ENCODE data around the gene KRTAP1-1. TPM values are rescaled to one million over a fixed set of nuclear protein-coding genes. Genes with fewer than 3 reads are reported as not detected.

Gene KRTAP1-1
- total RNA-seq, 1 experiment from 2014 or later, result not detected

- DNase-seq (ENCODE audit: low read depth), result no peak
Observed at GRCh38 chr17:40993839-40994238, 47.4 kb downstream of the KRTAP1-1 start, which contains the start of gene KRTAP3-3. TSS of gene KRTAP3-3 (minus strand) at chr17:40994164. CDS start at chr17:40994097, 67 bp downstream.

GRCh38 chr17:40993084-40993483 is 48.2 kb downstream of the KRTAP1-1 start:
- in situ Hi-C loops (cut with HindIII; ENCODE audit: low pct_unique_long_range_greater_than_20kb, low sequenced_read_pairs), result no loop called here

More at GRCh38 chr17:40993839-40994238, 47.4 kb downstream of the KRTAP1-1 start, which contains the start of gene KRTAP3-3:
- in situ Hi-C loops (cut with HindIII; ENCODE audit: low pct_unique_long_range_greater_than_20kb, low sequenced_read_pairs), result no loop called here

GRCh38 chr17:40992666-40993065 is 48.6 kb downstream of the KRTAP1-1 start:
- no peak for DNase-seq (ENCODE audit: low read depth)
- in situ Hi-C loops (cut with HindIII; ENCODE audit: low pct_unique_long_range_greater_than_20kb, low sequenced_read_pairs), result no loop called here

More at GRCh38 chr17:40993084-40993483, 48.2 kb downstream of the KRTAP1-1 start:
- no peak for DNase-seq (ENCODE audit: low read depth)

Other genes with a start within 250 kb of the KRTAP1-1 start
- gene KRT28, start 241.5 kb downstream of the KRTAP1-1 start, total RNA-seq (2014; rRNA removed; shearing (Covaris generic); ENCODE audit: low replicate concordance), result not detected in 2 replicates
- 75.2 and 76.4 TPM in 2 replicates for gene KRT10, start 218.8 kb downstream of the KRTAP1-1 start, total RNA-seq (2014; rRNA removed; shearing (Covaris generic); ENCODE audit: low replicate concordance)
- gene KRT12, start 174.2 kb downstream of the KRTAP1-1 start, total RNA-seq (2014; rRNA removed; shearing (Covaris generic); ENCODE audit: low replicate concordance), result not detected in 2 replicates
- gene KRT20, start 156.2 kb downstream of the KRTAP1-1 start, total RNA-seq (2014; rRNA removed; shearing (Covaris generic); ENCODE audit: low replicate concordance), result 46.7 and 50.0 TPM in 2 replicates
- gene KRT23, start 103.8 kb downstream of the KRTAP1-1 start, total RNA-seq (2014; rRNA removed; shearing (Covaris generic); ENCODE audit: low replicate concordance), result not detected in 2 replicates
- not detected in 2 replicates for gene KRT39, start 74.5 kb downstream of the KRTAP1-1 start, total RNA-seq (2014; rRNA removed; shearing (Covaris generic); ENCODE audit: low replicate concordance)
- gene KRT40, start 57.1 kb downstream of the KRTAP1-1 start, total RNA-seq (2014; rRNA removed; shearing (Covaris generic); ENCODE audit: low replicate concordance), result not detected in 2 replicates
- not detected in 2 replicates for gene KRTAP3-3, start 47.3 kb downstream of the KRTAP1-1 start, total RNA-seq (2014; rRNA removed; shearing (Covaris generic); ENCODE audit: low replicate concordance)
- not detected in 2 replicates for gene KRTAP3-2, start 41.5 kb downstream of the KRTAP1-1 start, total RNA-seq (2014; rRNA removed; shearing (Covaris generic); ENCODE audit: low replicate concordance)
- gene KRTAP3-1, start 32.3 kb downstream of the KRTAP1-1 start, total RNA-seq (2014; rRNA removed; shearing (Covaris generic); ENCODE audit: low replicate concordance), result not detected in 2 replicates
- not detected in 2 replicates for gene KRTAP1-5, start 14.2 kb downstream of the KRTAP1-1 start, total RNA-seq (2014; rRNA removed; shearing (Covaris generic); ENCODE audit: low replicate concordance)
- gene KRTAP1-4, start 11.3 kb downstream of the KRTAP1-1 start, total RNA-seq (2014; rRNA removed; shearing (Covaris generic); ENCODE audit: low replicate concordance), result not detected in 2 replicates
- not detected in 2 replicates for gene KRTAP1-3, start 6.6 kb downstream of the KRTAP1-1 start, total RNA-seq (2014; rRNA removed; shearing (Covaris generic); ENCODE audit: low replicate concordance)
- not detected in 2 replicates for gene KRTAP2-1, start 5.9 kb upstream of the KRTAP1-1 start, total RNA-seq (2014; rRNA removed; shearing (Covaris generic); ENCODE audit: low replicate concordance)
- gene KRTAP2-2, start 13.8 kb upstream of the KRTAP1-1 start, total RNA-seq (2014; rRNA removed; shearing (Covaris generic); ENCODE audit: low replicate concordance), result not detected in 2 replicates
- not detected in 2 replicates for gene KRTAP2-3, start 18.7 kb upstream of the KRTAP1-1 start, total RNA-seq (2014; rRNA removed; shearing (Covaris generic); ENCODE audit: low replicate concordance)
- not detected in 2 replicates for gene KRTAP2-4, start 24.4 kb upstream of the KRTAP1-1 start, total RNA-seq (2014; rRNA removed; shearing (Covaris generic); ENCODE audit: low replicate concordance)
- gene KRTAP4-7, start 42.7 kb upstream of the KRTAP1-1 start, total RNA-seq (2014; rRNA removed; shearing (Covaris generic); ENCODE audit: low replicate concordance), result not detected in 2 replicates
- gene KRTAP4-8, start 56.7 kb upstream of the KRTAP1-1 start, total RNA-seq (2014; rRNA removed; shearing (Covaris generic); ENCODE audit: low replicate concordance), result not detected in 2 replicates
- gene KRTAP4-16, start 60.8 kb upstream of the KRTAP1-1 start, total RNA-seq (2014; rRNA removed; shearing (Covaris generic); ENCODE audit: low replicate concordance), result not detected in 2 replicates
- not detected in 2 replicates for gene KRTAP4-9, start 63.9 kb upstream of the KRTAP1-1 start, total RNA-seq (2014; rRNA removed; shearing (Covaris generic); ENCODE audit: low replicate concordance)
- gene KRTAP4-11, start 76.9 kb upstream of the KRTAP1-1 start, total RNA-seq (2014; rRNA removed; shearing (Covaris generic); ENCODE audit: low replicate concordance), result not detected in 2 replicates
- not detected in 2 replicates for gene KRTAP4-12, start 82.7 kb upstream of the KRTAP1-1 start, total RNA-seq (2014; rRNA removed; shearing (Covaris generic); ENCODE audit: low replicate concordance)
- not detected in 2 replicates for gene KRTAP4-6, start 99.1 kb upstream of the KRTAP1-1 start, total RNA-seq (2014; rRNA removed; shearing (Covaris generic); ENCODE audit: low replicate concordance)
- not detected in 2 replicates for gene KRTAP4-5, start 108.4 kb upstream of the KRTAP1-1 start, total RNA-seq (2014; rRNA removed; shearing (Covaris generic); ENCODE audit: low replicate concordance)
- gene KRTAP4-4, start 119.3 kb upstream of the KRTAP1-1 start, total RNA-seq (2014; rRNA removed; shearing (Covaris generic); ENCODE audit: low replicate concordance), result not detected in 2 replicates
- gene KRTAP4-3, start 126.8 kb upstream of the KRTAP1-1 start, total RNA-seq (2014; rRNA removed; shearing (Covaris generic); ENCODE audit: low replicate concordance), result not detected in 2 replicates
- not detected in 2 replicates for gene KRTAP4-2, start 136.8 kb upstream of the KRTAP1-1 start, total RNA-seq (2014; rRNA removed; shearing (Covaris generic); ENCODE audit: low replicate concordance)
- gene KRTAP4-1, start 143.5 kb upstream of the KRTAP1-1 start, total RNA-seq (2014; rRNA removed; shearing (Covaris generic); ENCODE audit: low replicate concordance), result not detected in 2 replicates
- gene KRTAP9-1, start 148.4 kb upstream of the KRTAP1-1 start, total RNA-seq (2014; rRNA removed; shearing (Covaris generic); ENCODE audit: low replicate concordance), result not detected in 2 replicates
- gene KRTAP9-2, start 185.2 kb upstream of the KRTAP1-1 start, total RNA-seq (2014; rRNA removed; shearing (Covaris generic); ENCODE audit: low replicate concordance), result not detected in 2 replicates
- gene KRTAP9-3, start 191.0 kb upstream of the KRTAP1-1 start, total RNA-seq (2014; rRNA removed; shearing (Covaris generic); ENCODE audit: low replicate concordance), result not detected in 2 replicates
- gene KRTAP9-8, start 196.5 kb upstream of the KRTAP1-1 start, total RNA-seq (2014; rRNA removed; shearing (Covaris generic); ENCODE audit: low replicate concordance), result not detected in 2 replicates
- not detected in 2 replicates for gene KRTAP9-4, start 208.2 kb upstream of the KRTAP1-1 start, total RNA-seq (2014; rRNA removed; shearing (Covaris generic); ENCODE audit: low replicate concordance)
- not detected in 2 replicates for gene KRTAP9-9, start 213.9 kb upstream of the KRTAP1-1 start, total RNA-seq (2014; rRNA removed; shearing (Covaris generic); ENCODE audit: low replicate concordance)
- gene KRTAP9-6, start 223.9 kb upstream of the KRTAP1-1 start, total RNA-seq (2014; rRNA removed; shearing (Covaris generic); ENCODE audit: low replicate concordance), result not detected in 2 replicates
- not detected in 2 replicates for gene KRTAP9-7, start 234.2 kb upstream of the KRTAP1-1 start, total RNA-seq (2014; rRNA removed; shearing (Covaris generic); ENCODE audit: low replicate concordance)